ENCODE data around the gene OR11G2. TPM values are rescaled to one million over a fixed set of nuclear protein-coding genes. Genes with fewer than 3 reads are reported as not detected.
"Not testable (repeated sequence)": the region's sequence is repeated elsewhere in the genome, so short reads cannot be mapped to it uniquely, and the experiment has no call there.

The OR11G2 gene
- total RNA-seq, 4 donors from 2014 or later = not detected

GRCh38 chr14:20228681-20229080 is 38.0 kb downstream of the OR11G2 start, which contains the start of gene OR11H7:
Gene OR11H7 (plus strand): TSS chr14:20228981.
- Histone ChIP-seq H3K27me3 (no peaks in the 10 kb centered on the region), H3K4me1 (no peaks in the 10 kb centered on the region), H3K36me3 (no peaks in the 10 kb centered on the region), H3K4me3 (no peak within 1 kb of the TSS), H3K9me3 (no peaks in the 10 kb centered on the region), H3K27ac (no peak within 1 kb of the TSS)
- DNase-seq = no peak
- TF ChIP-seq CTCF (IDR thresholded peaks at IDR 0.05) (no peak), POLR2A (IDR thresholded peaks at IDR 0.05) (no peak)

DNA sequence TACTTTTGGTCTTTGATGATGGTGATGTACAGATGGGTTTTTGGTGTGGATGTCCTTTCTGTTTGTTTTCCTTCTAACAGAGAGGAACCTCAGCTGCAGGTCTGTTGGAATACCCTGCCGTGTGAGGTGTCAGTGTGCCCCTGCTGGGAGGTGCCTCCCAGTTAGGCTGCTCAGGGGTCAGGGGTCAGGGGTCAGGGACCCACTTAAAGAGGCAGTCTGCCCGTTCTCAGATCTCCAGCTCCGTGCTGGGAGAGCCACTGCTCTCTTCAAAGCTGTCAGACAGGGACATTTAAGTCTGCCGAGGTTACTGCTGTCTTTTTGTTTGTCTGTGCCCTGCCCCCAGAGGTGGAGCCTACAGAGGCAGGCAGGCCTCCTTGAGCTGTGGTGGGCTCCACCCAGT is 44.7 kb downstream of the OR11G2 start:
- H3K27ac ChIP-seq, H3K9me3 ChIP-seq, H3K27me3 ChIP-seq, DNase-seq, H3K36me3 ChIP-seq, H3K4me3 ChIP-seq, H3K4me1 ChIP-seq: not testable (repeated sequence)

GRCh38 chr14:20247646-20248246 is 57.0 kb downstream of the OR11G2 start:
- Histone ChIP-seq H3K27ac (no peak overlapping the region), H3K4me3 (no peak overlapping the region), H3K36me3 (no peaks in the 10 kb centered on the region), H3K27me3 (no peaks in the 10 kb centered on the region), H3K4me1 (no peaks in the 10 kb centered on the region), H3K9me3 (peaks cover 0 to 8% (median 0%) of the 10 kb centered on the region in 4 donors)
- peak in 2 of 6 experiments; percentile 4 to 16 for TF ChIP-seq CTCF (IDR thresholded peaks at IDR 0.05)
- no peak for TF ChIP-seq POLR2A (IDR thresholded peaks at IDR 0.05)
- DNase-seq = no peak

Small RNAs within 50 kb of the gene (small RNA-seq; reads per million reads assigned to genes)
- 0 reads per million in 2 donors for gene GTF2IP22

Other genes with a start within 250 kb of the OR11G2 start
- not detected for gene OR4K15, start 215.3 kb upstream of the OR11G2 start, total RNA-seq
- gene OR4Q2, start 188.7 kb upstream of the OR11G2 start, total RNA-seq = not detected
- gene OR4K14, start 171.6 kb upstream of the OR11G2 start, total RNA-seq = not detected
- gene OR4K13, start 154.9 kb upstream of the OR11G2 start, total RNA-seq = not detected
- gene OR4L1, start 130.9 kb upstream of the OR11G2 start, total RNA-seq = not detected
- gene OR4K17, start 80.2 kb upstream of the OR11G2 start, total RNA-seq = not detected
- not detected for gene OR4N5, start 52.1 kb upstream of the OR11G2 start, total RNA-seq
- not detected for gene OR11H6, start 32.8 kb downstream of the OR11G2 start, total RNA-seq
- gene OR11H7, start 38.1 kb downstream of the OR11G2 start, total RNA-seq = not detected
- gene OR11H4, start 48.4 kb downstream of the OR11G2 start, total RNA-seq = not detected
- 10 to 100 TPM in 3 of 4 donors, 1 to 10 TPM in 1; 9.1 to 13.2 (median 11.6) TPM for gene TTC5, start 115.1 kb downstream of the OR11G2 start, total RNA-seq
- 10 to 100 TPM; 21.5 to 52.0 (median 28.4) TPM for gene CCNB1IP1, start 142.4 kb downstream of the OR11G2 start, total RNA-seq
- 10 to 100 TPM in 3 of 4 donors, 1 to 10 TPM in 1; 7.7 to 39.6 (median 14.2) TPM for gene PARP2, start 152.7 kb downstream of the OR11G2 start, total RNA-seq
- 100 to 1,000 TPM in 2 of 4 donors, 10 to 100 TPM in 2; 91.6 to 138 (median 110) TPM for gene TEP1, start 222.6 kb downstream of the OR11G2 start, total RNA-seq
- gene KLHL33, start 245.3 kb downstream of the OR11G2 start, total RNA-seq = under 1 TPM in 1 of 4 donors, not detected in 3; 0.13 TPM